RWPE2 (cell line): ENCODE data around the gene NFKBIB.

Experiments
- ATAC-seq: fragments of 200-7000 bp; cut with Tn5 transposase; 3 replicates; pipeline ENCODE4 v1.9.1; 2021; ENCODE audit warnings: low read depth
- DNase-seq: peaks from one replicate; pipeline ENCODE4 v3.0.0-alpha.2; 2020; ENCODE audit warnings: low spot score
- H3K27ac ChIP-seq: fragments of 450-650 bp; 2 replicates; pipeline ENCODE4 v1.5.1; 2017; ENCODE audit warnings: mild to moderate bottlenecking; ENCODE audit not compliant: poor library complexity, severe bottlenecking
- H3K27me3 ChIP-seq: fragments of 250-450 bp; sonication (Bioruptor Pico); 2 replicates; pipeline ENCODE4 v1.5.1; 2021; ENCODE audit warnings: mild to moderate bottlenecking, moderate library complexity; ENCODE audit not compliant: insufficient read depth, poor library complexity, severe bottlenecking
- H3K36me3 ChIP-seq: fragments of 250-450 bp; sonication (Bioruptor Pico); 2 replicates; pipeline ENCODE4 v1.5.1; 2020; ENCODE audit warnings: low read depth, mild to moderate bottlenecking, moderate library complexity
- H3K4me1 ChIP-seq: fragments of 250-450 bp; sonication (Bioruptor Pico); 2 replicates; pipeline ENCODE4 v1.5.1; 2021; ENCODE audit warnings: mild to moderate bottlenecking, moderate library complexity; ENCODE audit not compliant: insufficient read depth, poor library complexity, severe bottlenecking
- H3K4me3 ChIP-seq: fragments of 250-450 bp; sonication (Bioruptor Pico); 2 replicates; pipeline ENCODE4 v1.5.1; 2021; ENCODE audit warnings: mild to moderate bottlenecking, moderate library complexity; ENCODE audit not compliant: severe bottlenecking
- H3K9me3 ChIP-seq: fragments of 250-450 bp; sonication (Bioruptor Pico); 2 replicates; pipeline ENCODE4 v1.5.1; 2021; ENCODE audit warnings: mild to moderate bottlenecking, moderate library complexity; ENCODE audit not compliant: severe bottlenecking
- TF ChIP-seq, protein P1 (sequence below): fragments of 450-650 bp; IDR thresholded peaks from one replicate; pipeline ENCODE4 v1.5.1; 2017; ENCODE audit warnings: mild to moderate bottlenecking, moderate library complexity; ENCODE audit not compliant: poor library complexity, severe bottlenecking

The NFKBIB gene

DNA sequence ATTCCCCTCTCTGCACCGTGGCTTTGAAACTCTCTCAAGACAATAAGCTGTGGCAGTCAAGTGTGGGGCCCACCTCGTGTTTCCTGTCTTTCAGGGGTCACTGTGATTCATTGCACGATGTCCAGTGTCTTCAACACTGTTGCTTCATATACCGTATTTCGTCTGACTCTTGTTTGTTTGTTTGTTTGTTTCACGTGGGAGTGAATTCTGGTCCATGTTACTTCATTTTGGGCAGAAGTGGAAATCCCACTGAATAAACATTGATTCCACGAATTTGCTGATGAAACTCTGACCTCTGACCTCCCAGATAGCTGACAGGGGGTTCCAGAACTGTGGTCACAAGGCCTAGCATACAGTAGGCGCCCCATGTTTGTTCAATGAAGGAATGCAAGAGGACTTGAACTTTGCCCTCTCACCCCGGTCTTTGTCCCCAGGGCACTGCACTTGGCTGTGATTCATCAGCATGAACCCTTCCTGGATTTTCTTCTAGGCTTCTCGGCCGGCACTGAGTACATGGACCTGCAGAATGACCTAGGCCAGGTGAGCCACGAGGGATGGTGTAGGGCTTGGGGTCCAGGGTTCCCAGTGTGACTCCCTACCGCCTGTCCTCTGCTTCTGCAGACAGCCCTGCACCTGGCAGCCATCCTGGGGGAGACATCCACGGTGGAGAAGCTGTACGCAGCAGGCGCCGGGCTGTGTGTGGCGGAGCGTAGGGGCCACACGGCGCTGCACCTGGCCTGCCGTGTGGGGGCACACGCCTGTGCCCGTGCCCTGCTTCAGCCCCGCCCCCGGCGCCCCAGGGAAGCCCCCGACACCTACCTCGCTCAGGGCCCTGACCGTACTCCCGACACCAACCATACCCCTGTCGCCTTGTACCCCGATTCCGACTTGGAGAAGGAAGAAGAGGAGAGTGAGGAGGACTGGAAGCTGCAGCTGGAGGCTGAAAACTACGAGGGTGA is 5.1 kb downstream of the NFKBIB start:
- H3K27ac ChIP-seq: no peak overlapping the region
- H3K9me3 ChIP-seq: no peaks in the 10 kb centered on the region
- H3K4me3 ChIP-seq: no peak overlapping the region
- no peaks in the 10 kb centered on the region for H3K4me1 ChIP-seq
- no peak for ATAC-seq
- no peaks in the 10 kb centered on the region for H3K27me3 ChIP-seq
- no peaks in the 10 kb centered on the region; the same call in 1 of the 2 replicates for H3K36me3 ChIP-seq
- DNase-seq: no peak
- TF ChIP-seq, protein P1, sequence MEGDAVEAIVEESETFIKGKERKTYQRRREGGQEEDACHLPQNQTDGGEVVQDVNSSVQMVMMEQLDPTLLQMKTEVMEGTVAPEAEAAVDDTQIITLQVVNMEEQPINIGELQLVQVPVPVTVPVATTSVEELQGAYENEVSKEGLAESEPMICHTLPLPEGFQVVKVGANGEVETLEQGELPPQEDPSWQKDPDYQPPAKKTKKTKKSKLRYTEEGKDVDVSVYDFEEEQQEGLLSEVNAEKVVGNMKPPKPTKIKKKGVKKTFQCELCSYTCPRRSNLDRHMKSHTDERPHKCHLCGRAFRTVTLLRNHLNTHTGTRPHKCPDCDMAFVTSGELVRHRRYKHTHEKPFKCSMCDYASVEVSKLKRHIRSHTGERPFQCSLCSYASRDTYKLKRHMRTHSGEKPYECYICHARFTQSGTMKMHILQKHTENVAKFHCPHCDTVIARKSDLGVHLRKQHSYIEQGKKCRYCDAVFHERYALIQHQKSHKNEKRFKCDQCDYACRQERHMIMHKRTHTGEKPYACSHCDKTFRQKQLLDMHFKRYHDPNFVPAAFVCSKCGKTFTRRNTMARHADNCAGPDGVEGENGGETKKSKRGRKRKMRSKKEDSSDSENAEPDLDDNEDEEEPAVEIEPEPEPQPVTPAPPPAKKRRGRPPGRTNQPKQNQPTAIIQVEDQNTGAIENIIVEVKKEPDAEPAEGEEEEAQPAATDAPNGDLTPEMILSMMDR: no peak

GRCh38 chr19:38905620-38906019 is 5.9 kb downstream of the NFKBIB start:
- H3K9me3 ChIP-seq: no peaks in the 10 kb centered on the region
- H3K36me3 ChIP-seq: no peaks in the 10 kb centered on the region; the same call in 1 of the 2 replicates
- no peaks in the 10 kb centered on the region for H3K4me1 ChIP-seq
- DNase-seq (no peak), ATAC-seq (no peak)
- no peak overlapping the region for H3K4me3 ChIP-seq
- TF ChIP-seq, protein P1: no peak
- no peak overlapping the region for H3K27ac ChIP-seq
- no peaks in the 10 kb centered on the region for H3K27me3 ChIP-seq

- Histone ChIP-seq H3K9me3 (no peaks in the 10 kb centered on the region), H3K36me3 (no peaks in the 10 kb centered on the region; the same call in 1 of the 2 replicates), H3K27ac (no peak overlapping the region), H3K4me3 (no peak overlapping the region), H3K4me1 (no peaks in the 10 kb centered on the region), H3K27me3 (no peaks in the 10 kb centered on the region)
- TF ChIP-seq, protein P1: no peak
- no peak for DNase-seq
- ATAC-seq: no peak
Measured at GRCh38 chr19:38907227-38907626, 7.5 kb downstream of the NFKBIB start.

DNA sequence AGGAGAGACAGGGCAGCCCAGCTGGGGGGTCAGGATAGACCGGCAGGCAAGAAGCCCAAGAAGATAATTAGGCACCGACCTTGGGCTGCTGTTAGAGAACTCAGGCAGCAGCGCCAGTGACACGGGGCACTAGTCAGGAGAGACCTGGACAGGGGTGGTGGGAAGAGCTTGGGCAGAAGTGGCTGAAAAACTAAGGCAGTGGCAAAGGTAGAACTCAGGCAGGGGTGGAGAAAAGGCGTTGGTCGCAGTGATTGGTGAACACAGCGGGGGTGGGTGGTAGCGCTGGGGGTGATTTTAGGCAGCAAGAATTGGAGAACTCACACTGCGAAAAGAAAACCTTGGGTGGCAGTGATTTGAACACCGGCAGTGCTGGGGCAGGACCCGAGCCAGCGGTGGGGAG is 7.9 kb downstream of the NFKBIB start:
- H3K36me3 ChIP-seq: no peaks in the 10 kb centered on the region; the same call in 1 of the 2 replicates
- no peak overlapping the region for H3K4me3 ChIP-seq
- TF ChIP-seq, protein P1: no peak
- no peak for DNase-seq
- ATAC-seq: no peak
- H3K27me3 ChIP-seq: no peaks in the 10 kb centered on the region
- H3K9me3 ChIP-seq: no peaks in the 10 kb centered on the region
- no peaks in the 10 kb centered on the region for H3K4me1 ChIP-seq
- H3K27ac ChIP-seq: no peak overlapping the region

- H3K27me3 ChIP-seq: no peaks in the 10 kb centered on the region
- DNase-seq: no peak
- H3K9me3 ChIP-seq: no peaks in the 10 kb centered on the region
- H3K4me3 ChIP-seq: no peak overlapping the region
- no peak overlapping the region for H3K27ac ChIP-seq
- no peaks in the 10 kb centered on the region for H3K4me1 ChIP-seq
- TF ChIP-seq, protein P1: no peak
- ATAC-seq: no peak
- no peaks in the 10 kb centered on the region; the same call in 1 of the 2 replicates for H3K36me3 ChIP-seq
Measured at GRCh38 chr19:38908911-38909310, 9.1 kb downstream of the NFKBIB start.
